Suppressor macrophage treated with lipopolysaccharide for 4 hours (primary cell): ENCODE results near the gene CHD9NB.
"Not testable (repeated sequence)": the region's sequence is repeated elsewhere in the genome, so short reads cannot be mapped to it uniquely, and the experiment has no call there.

Source experiments
- DNase-seq: peaks from one replicate; pipeline ENCODE4 v3.0.0-alpha.2; 2020

CHD9NB gene

GRCh38 chr16:53083119-53083518 lies 30.4 kb upstream of the CHD9NB start:
- no peak for DNase-seq

- no peak for DNase-seq
These were observed 29.8 kb upstream of the CHD9NB start for GRCh38 chr16:53082509-53082908.

- DNase-seq, result no peak
These were observed 29.1 kb upstream of the CHD9NB start for GRCh38 chr16:53081686-53082407.

- no peak for DNase-seq
These were observed 28.3 kb upstream of the CHD9NB start for GRCh38 chr16:53081032-53081424.

- DNase-seq, result no peak
These were observed 27.8 kb upstream of the CHD9NB start for GRCh38 chr16:53080345-53081031.

- DNase-seq, result no peak
These were observed 26.2 kb upstream of the CHD9NB start for GRCh38 chr16:53078765-53079485.

- DNase-seq, result no peak
These were observed 25.6 kb upstream of the CHD9NB start for GRCh38 chr16:53078247-53078646.

- peak; percentile 63 for DNase-seq
These were observed 22.8 kb upstream of the CHD9NB start for GRCh38 chr16:53075461-53075860.

GRCh38 chr16:53074296-53074695 lies 21.6 kb upstream of the CHD9NB start:
- not testable (repeated sequence) for DNase-seq

- DNase-seq, result no peak
These were observed 20.3 kb upstream of the CHD9NB start for GRCh38 chr16:53073022-53073421.

GRCh38 chr16:53071748-53072301 lies 19.1 kb upstream of the CHD9NB start:
- no peak for DNase-seq

GRCh38 chr16:53069772-53070171 lies 17.1 kb upstream of the CHD9NB start:
- DNase-seq, result no peak

- DNase-seq, result no peak
These were observed 15.7 kb upstream of the CHD9NB start for GRCh38 chr16:53068423-53068833.

GRCh38 chr16:53067675-53068074 lies 15.0 kb upstream of the CHD9NB start:
- no peak for DNase-seq

GRCh38 chr16:53065461-53066061 lies 12.9 kb upstream of the CHD9NB start:
- DNase-seq, result peak; percentile 26

GRCh38 chr16:53064081-53064578 lies 11.4 kb upstream of the CHD9NB start:
- peak; percentile 55 for DNase-seq

- DNase-seq, result peak; percentile 75
These were observed 9.0 kb upstream of the CHD9NB start for GRCh38 chr16:53061701-53062159.

- DNase-seq, result no peak
These were observed 8.6 kb upstream of the CHD9NB start for GRCh38 chr16:53061256-53061655.

- DNase-seq, result no peak
These were observed 7.0 kb upstream of the CHD9NB start for GRCh38 chr16:53059672-53060071.

GRCh38 chr16:53058882-53059281 lies 6.2 kb upstream of the CHD9NB start:
- no peak for DNase-seq

GRCh38 chr16:53058441-53058840 lies 5.7 kb upstream of the CHD9NB start:
- DNase-seq, result no peak

- no peak for DNase-seq
These were observed 5.0 kb upstream of the CHD9NB start for GRCh38 chr16:53057658-53058057.

GRCh38 chr16:53056392-53056881 lies 3.7 kb upstream of the CHD9NB start:
- peak; percentile 31 for DNase-seq
